Lower lobe of right lung (tissue), 2 donors: ENCODE measurements around the gene NPLOC4. TPM values are rescaled to one million over a fixed set of nuclear protein-coding genes. Genes with fewer than 3 reads are reported as not detected.

Source experiments
- ATAC-seq, 2 donors: fragments of 200-7000 bp; cut with Tn5 transposase; one replicate each; pipeline ENCODE4 v1.9.1; 2020 to 2022; ENCODE audit warnings: mild to moderate bottlenecking in 2 of 2, moderate library complexity in 2 of 2
- DNase-seq: peaks from one replicate; pipeline ENCODE4 v3.0.0-alpha.2; 2020
- H3K27ac ChIP-seq: fragments of 200-600 bp; one replicate; pipeline ENCODE4 v1.8.0; 2022
- H3K27me3 ChIP-seq: fragments of 200-600 bp; one replicate; pipeline ENCODE4 v1.8.0; 2022; ENCODE audit warnings: low read depth
- H3K36me3 ChIP-seq: fragments of 200-600 bp; one replicate; pipeline ENCODE4 v1.8.0; 2022; ENCODE audit warnings: mild to moderate bottlenecking
- H3K4me1 ChIP-seq: fragments of 200-600 bp; one replicate; pipeline ENCODE4 v1.8.0; 2022
- H3K4me3 ChIP-seq: fragments of 200-600 bp; one replicate; pipeline ENCODE4 v1.8.0; 2022; ENCODE audit warnings: mild to moderate bottlenecking
- H3K9me3 ChIP-seq: fragments of 200-600 bp; one replicate; pipeline ENCODE4 v1.8.0; 2022
- CTCF ChIP-seq: fragments of 200-600 bp; IDR thresholded peaks from one replicate; pipeline ENCODE4 v1.8.0; 2022; ENCODE audit warnings: antibody characterized with exemption, mild to moderate bottlenecking
- intact Hi-C: fragments of 100-400 bp; cut with DNase I; formaldehyde crosslinking; loops from one replicate; pipeline ENCODE4 v1.11.0; 2022
- total RNA-seq: library from RNA; stranded (reverse); fragmentation: NEBNext Ultra II Directional; extraction: Animal tissue kit (Norgen Biotek cat#: 25700); gene quantifications from one replicate; pipeline ENCODE4 v1.2.1, GENCODE V29; 2021
- donor health status: DM: no; HTN: yes; CAD: no; lungs with severe emphysema.

Gene NPLOC4
- total RNA-seq, 1 donor from 2014 or later = 69.6 TPM

- H3K9me3 ChIP-seq = no peaks in the 10 kb centered on the region
- no peak for DNase-seq
- peaks cover 19% of the 10 kb centered on the region for H3K4me1 ChIP-seq
- H3K27me3 ChIP-seq = no peaks in the 10 kb centered on the region
- peaks cover 51% of the 10 kb centered on the region for H3K36me3 ChIP-seq
- no peak for ATAC-seq
- no peak overlapping the region for H3K27ac ChIP-seq
- no peak overlapping the region for H3K4me3 ChIP-seq
- intact Hi-C loops = no loop called here
- TF ChIP-seq CTCF = no peak
Measured at GRCh38 chr17:81556175-81556691, 80.7 kb downstream of the NPLOC4 start.

- DNase-seq = no peak
- Histone ChIP-seq H3K27ac (peak overlapping the region; percentile 86), H3K9me3 (no peaks in the 10 kb centered on the region), H3K36me3 (peaks cover 44% of the 10 kb centered on the region), H3K4me3 (peak overlapping the region; percentile 100), H3K27me3 (no peaks in the 10 kb centered on the region), H3K4me1 (peaks cover 28% of the 10 kb centered on the region)
- ATAC-seq = peak in 1 of 2 donors; percentile 1
- no peak for TF ChIP-seq CTCF
- intact Hi-C loops = no loop called here
Measured at GRCh38 chr17:81553616-81554181, 83.2 kb downstream of the NPLOC4 start.

GRCh38 chr17:81553018-81553615 lies 83.8 kb downstream of the NPLOC4 start:
- peak overlapping the region; percentile 86 for H3K27ac ChIP-seq
- no peaks in the 10 kb centered on the region for H3K27me3 ChIP-seq
- peak; percentile 86 for DNase-seq
- TF ChIP-seq CTCF = no peak
- H3K4me1 ChIP-seq = peaks cover 28% of the 10 kb centered on the region
- peak; percentile 83 for ATAC-seq
- H3K4me3 ChIP-seq = peak overlapping the region; percentile 100
- H3K36me3 ChIP-seq = peaks cover 41% of the 10 kb centered on the region
- intact Hi-C loops = no loop called here
- H3K9me3 ChIP-seq = no peaks in the 10 kb centered on the region

- Histone ChIP-seq H3K9me3 (no peaks in the 10 kb centered on the region), H3K4me3 (peak within 1 kb of the TSS; percentile 100), H3K4me1 (peaks cover 28% of the 10 kb centered on the region), H3K27me3 (no peaks in the 10 kb centered on the region), H3K27ac (peak within 1 kb of the TSS; percentile 86), H3K36me3 (peaks cover 41% of the 10 kb centered on the region)
- DNase-seq (peak; percentile 88), ATAC-seq (peak; percentile 87 to 95)
- intact Hi-C loops = no loop called here
- TF ChIP-seq CTCF = no peak
Measured at GRCh38 chr17:81552244-81553017, 84.5 kb downstream of the NPLOC4 start, which contains the start of gene FAAP100. FAAP100 (minus strand) TSS chr17:81552353; CDS start chr17:81552330, 23 bp downstream.

- ATAC-seq (peak; percentile 7 to 49), DNase-seq (no peak)
- intact Hi-C loops = no loop called here
- Histone ChIP-seq H3K27ac (peak overlapping the region; percentile 86), H3K4me3 (peak overlapping the region; percentile 100), H3K36me3 (peaks cover 41% of the 10 kb centered on the region), H3K4me1 (peaks cover 28% of the 10 kb centered on the region), H3K27me3 (no peaks in the 10 kb centered on the region), H3K9me3 (no peaks in the 10 kb centered on the region)
- TF ChIP-seq CTCF = no peak
Measured at GRCh38 chr17:81551458-81552243, 85.3 kb downstream of the NPLOC4 start.
